GM21381 (cell line): ENCODE data around the gene ZNF521.

Experiments used
- ATAC-seq: cut with Tn5 transposase; IDR thresholded peaks from one replicate; pipeline ENCODE4 v1.9.1; 2021; ENCODE audit warnings: mild to moderate bottlenecking, moderate library complexity; ENCODE audit not compliant: unreplicated experiment

The ZNF521 gene

GRCh38 chr18:25340762-25341161 is 11.2 kb downstream of the ZNF521 start:
- no peak for ATAC-seq

GRCh38 chr18:25335676-25336075 is 16.3 kb downstream of the ZNF521 start:
- no peak for ATAC-seq

GRCh38 chr18:25335062-25335461 is 16.9 kb downstream of the ZNF521 start:
- ATAC-seq, result no peak

- no peak for ATAC-seq
Observed at GRCh38 chr18:25334588-25334987, 17.4 kb downstream of the ZNF521 start.

- ATAC-seq, result no peak
Observed at GRCh38 chr18:25332002-25332401, 20.0 kb downstream of the ZNF521 start.

GRCh38 chr18:25329783-25330182 is 22.2 kb downstream of the ZNF521 start:
- ATAC-seq, result no peak

GRCh38 chr18:25327584-25327983 is 24.4 kb downstream of the ZNF521 start:
- ATAC-seq, result no peak

GRCh38 chr18:25326361-25326952 is 25.5 kb downstream of the ZNF521 start:
- ATAC-seq, result no peak

- ATAC-seq, result no peak
Observed at GRCh38 chr18:25322806-25323205, 29.2 kb downstream of the ZNF521 start.

GRCh38 chr18:25316381-25317018 is 35.5 kb downstream of the ZNF521 start:
- no peak for ATAC-seq

GRCh38 chr18:25314838-25315190 is 37.2 kb downstream of the ZNF521 start:
- ATAC-seq, result no peak

GRCh38 chr18:25314151-25314837 is 37.7 kb downstream of the ZNF521 start:
- no peak for ATAC-seq

- ATAC-seq, result no peak
Observed at GRCh38 chr18:25313268-25313667, 38.7 kb downstream of the ZNF521 start.

- no peak for ATAC-seq
Observed at GRCh38 chr18:25310045-25310444, 41.9 kb downstream of the ZNF521 start.

GRCh38 chr18:25308381-25308780 is 43.6 kb downstream of the ZNF521 start:
- no peak for ATAC-seq

- ATAC-seq, result no peak
Observed at GRCh38 chr18:25307192-25307591, 44.8 kb downstream of the ZNF521 start.

- ATAC-seq, result no peak
Observed at GRCh38 chr18:25306671-25307070, 45.3 kb downstream of the ZNF521 start.

- no peak for ATAC-seq
Observed at GRCh38 chr18:25305584-25305983, 46.4 kb downstream of the ZNF521 start.

GRCh38 chr18:25300492-25300891 is 51.5 kb downstream of the ZNF521 start:
- ATAC-seq, result no peak

- ATAC-seq, result no peak
Observed at GRCh38 chr18:25299426-25300300, 52.3 kb downstream of the ZNF521 start.

- no peak for ATAC-seq
Observed at GRCh38 chr18:25298853-25299274, 53.1 kb downstream of the ZNF521 start.
